HepG2 (cell line): Measurements from ENCODE around the gene DDHD1. TPM values are rescaled to one million over a fixed set of nuclear protein-coding genes. Genes with fewer than 3 reads are reported as not detected.
"Not testable (repeated sequence)": the region's sequence is repeated elsewhere in the genome, so short reads cannot be mapped to it uniquely, and the experiment has no call there.

Experiments used
- ATAC-seq: fragments of 200-7000 bp; cut with Tn5 transposase; 3 replicates; pipeline ENCODE4 v1.9.1; 2020; ENCODE audit warnings: mild to moderate bottlenecking, moderate library complexity
- BruUV-seq: library from RNA; stranded (reverse); fragments of 400-500 nt; replicated peaks from 2 replicates; lab custom pipeline; 2021; lab: Mats Ljungman, UMichigan
- CTCF ChIA-PET: fragments of 300-600 bp; formaldehyde crosslinking; extraction: SDS; loops from one replicate; lab custom pipeline; 2021; ENCODE audit warnings: low total read pairs, inconsistent platforms, low intra/inter-chr PET ratio; lab: Yijun Ruan, JAX
- POLR2A ChIA-PET: fragments of 350-600 bp; sonication (Branson Sonifier 250); formaldehyde crosslinking; loops from one replicate; lab custom pipeline; 2020; ENCODE audit warnings: antibody characterized with exemption, inconsistent platforms; lab: Yijun Ruan, JAX
- DNase-seq: peaks from one replicate; pipeline ENCODE4 v3.0.0-alpha.2; 2015; ENCODE audit warnings: low spot score
- FAIRE-seq: peaks from 3 replicates; lab custom pipeline; 2011; peaks lifted over from hg19 to GRCh38; lab: Jason Lieb, UNC
- H2AFZ ChIP-seq: one replicate; pipeline ENCODE4 v1.6.1; 2011; ENCODE audit warnings: low read length, inconsistent platforms
- H3K27ac ChIP-seq: fragments of 300-600 bp; 3 replicates; pipeline ENCODE4 v1.8.0; 2011; ENCODE audit warnings: mixed run types, mild to moderate bottlenecking, mixed read lengths, low read length, inconsistent platforms; ENCODE audit not compliant: insufficient read depth; ENCODE audit errors: extremely low read length
- H3K27me3 ChIP-seq, 2 experiments: fragments of 200-600 bp in 1 of 2; 2 replicates in 1 of 2; 3 replicates in 1 of 2; pipeline versions ENCODE4 v1.6.0 to v1.8.0; 2011; ENCODE audit warnings: low read length in 2 of 2, mild to moderate bottlenecking in 2 of 2, moderate library complexity in 2 of 2, inconsistent platforms in 1 of 2; ENCODE audit not compliant: insufficient read depth in 2 of 2, control insufficient read depth in 1 of 2
- H3K36me3 ChIP-seq, 2 experiments: fragments of 200-600 bp in 1 of 2; replicated peaks in 1 of 2; 2 replicates in 1 of 2; 3 replicates in 1 of 2; pipeline versions ENCODE4 v1.5.1 to v1.8.0; 2011; ENCODE audit warnings: low read length in 2 of 2, inconsistent platforms in 1 of 2; ENCODE audit not compliant: insufficient read depth in 2 of 2, control insufficient read depth in 1 of 2
- H3K4me1 ChIP-seq: 2 replicates; pipeline ENCODE4 v1.5.1; 2012; ENCODE audit warnings: low read length, inconsistent platforms; ENCODE audit not compliant: insufficient read depth
- H3K4me2 ChIP-seq: 2 replicates; pipeline ENCODE4 v1.6.0; 2011; ENCODE audit warnings: low read depth, low read length, inconsistent platforms
- H3K4me3 ChIP-seq, 3 experiments: fragments of 200-600 bp in 1 of 3; sonication (generic), shearing (Covaris generic) in 1 of 3; replicated peaks in 1 of 3; 2 replicates each; pipeline ENCODE4 v1.5.1; 2011 to 2016; ENCODE audit warnings: low read length in 3 of 3, inconsistent platforms in 2 of 3, low read depth in 2 of 3, mild to moderate bottlenecking in 2 of 3, control low read depth in 1 of 3, mixed read lengths in 1 of 3; ENCODE audit not compliant: insufficient read depth in 1 of 3
- H3K79me2 ChIP-seq: one replicate; pipeline ENCODE4 v1.6.1; 2011; ENCODE audit warnings: low read length, inconsistent platforms; ENCODE audit not compliant: insufficient read depth
- H3K9ac ChIP-seq: 2 replicates; pipeline ENCODE4 v1.6.0; 2011; ENCODE audit warnings: mild to moderate bottlenecking, low read depth, low read length, inconsistent platforms; ENCODE audit not compliant: insufficient read depth
- H3K9me3 ChIP-seq: 2 replicates; pipeline ENCODE4 v1.5.1; 2012; ENCODE audit warnings: mild to moderate bottlenecking, low read length
- H4K20me1 ChIP-seq: 2 replicates; pipeline ENCODE4 v1.6.0; 2011; ENCODE audit warnings: inconsistent platforms, mild to moderate bottlenecking, low read length, moderate library complexity; ENCODE audit not compliant: insufficient read depth
- ATF7-NPFF ChIP-seq: sonication (generic); formaldehyde crosslinking; IDR thresholded peaks from 2 replicates; pipeline ENCODE4 v1.8.1; 2023; ENCODE audit warnings: mild to moderate bottlenecking, low read depth, missing genetic modification reagents, moderate library complexity
- CEBPB ChIP-seq: IDR thresholded peaks from 2 replicates; pipeline ENCODE4 v1.6.1; 2011; ENCODE audit warnings: low read depth, low read length, improper control_type of control experiment, borderline replicate concordance
- FOXP1 ChIP-seq, 2 experiments: fragments of 450-650 bp in 1 of 2; IDR thresholded peaks; 2 replicates each; pipeline ENCODE4 v1.6.1; 2017 to 2018; ENCODE audit warnings: antibody characterized with exemption in 1 of 2
- GABPA ChIP-seq, 2 experiments: IDR thresholded peaks; 2 replicates each; pipeline ENCODE4 v1.6.1; 2011 to 2016; ENCODE audit warnings: low read depth in 2 of 2, low read length in 1 of 2, missing biosample characterization in 1 of 2, missing genetic modification characterization in 1 of 2
- LCORL ChIP-seq, 2 experiments: fragments of 450-650 bp in 1 of 2; sonication (generic) in 1 of 2; formaldehyde crosslinking in 1 of 2; IDR thresholded peaks; 2 replicates each; pipeline versions ENCODE4 v1.5.0 to v1.6.1; 2017 to 2020; ENCODE audit warnings: antibody characterized with exemption in 1 of 2, missing genetic modification reagents in 1 of 2
- MBNL3 ChIP-seq: fragments of 250-450 bp; sonication (Bioruptor Pico); conservative IDR thresholded peaks from 2 replicates; pipeline ENCODE4 v1.8.0; 2022; ENCODE audit warnings: mild to moderate bottlenecking, inconsistent platforms
- MNT ChIP-seq: fragments of 450-650 bp; IDR thresholded peaks from 2 replicates; pipeline ENCODE4 v1.6.1; 2016
- SNAI1 ChIP-seq: sonication (generic); formaldehyde crosslinking; IDR thresholded peaks from 2 replicates; pipeline ENCODE4 v1.5.0; 2020; ENCODE audit warnings: mild to moderate bottlenecking, missing genetic modification reagents, borderline replicate concordance
- THYN1 ChIP-seq: sonication (generic); formaldehyde crosslinking; IDR thresholded peaks from 2 replicates; pipeline ENCODE4 v1.8.1; 2023; ENCODE audit warnings: low read depth, mild to moderate bottlenecking, moderate library complexity, missing genetic modification reagents, borderline replicate concordance
- ZBTB25 ChIP-seq: IDR thresholded peaks from 2 replicates; pipeline ENCODE4 v1.6.1; 2018; ENCODE audit warnings: missing genetic modification reagents
- WGBS: methylation state at CpG from one replicate; pipeline ENCODE4 v1.1.6; 2017; ENCODE audit warnings: low lambda C conversion rate; 5-methylcytosine and 5-hydroxymethylcytosine counted together
- in situ Hi-C: cut with HindIII; loops from 2 replicates; pipeline ENCODE4 v1.10.0; 2017; ENCODE audit warnings: low pct_unique_long_range_greater_than_20kb; ENCODE audit not compliant: extremely low pct_ligation_motif_present
- intact Hi-C: fragments of 100-400 bp; cut with micrococcal nuclease; formaldehyde crosslinking; loops from one replicate; pipeline ENCODE4 v1.10.0; 2022; ENCODE audit not compliant: unreplicated experiment
- polyA plus RNA-seq, 8 experiments: library from polyadenylated mRNA; depleted of rRNA in 3 of 8; stranded (reverse) in 7 of 8; unstranded in 1 of 8; fragments of >200 nt; fragmentation: Illumina TruSeq in 4 of 8; extraction: Trizol in 4 of 8; gene quantifications; 2 replicates each; pipeline versions ENCODE4 v1.2.1 to v1.2.3, GENCODE V29; 2011 to 2016; ENCODE audit warnings: low read depth in 4 of 8, missing spikeins in 1 of 8, mixed read lengths in 1 of 8; ENCODE audit not compliant: insufficient read depth in 1 of 8
- total RNA-seq, 5 experiments: library from RNA; depleted of rRNA; stranded (reverse); fragments of >200 nt; fragmentation: Illumina TruSeq; extraction: Trizol; gene quantifications; 2 replicates each; pipeline ENCODE4 v1.2.3, GENCODE V29; 2016; ENCODE audit warnings: low read depth in 1 of 5

DDHD1 gene
- total and polyA plus RNA-seq, 2 of the 13 experiments (the other 11 are each of a cell fraction or from before 2014, with no cell fraction given): 4.6 to 8.3 TPM

GRCh38 chr14:53181463-53182081 lies 28.4 kb upstream of the DDHD1 start:
- BruUV-seq, H3K4me2 ChIP-seq, POLR2A ChIA-PET, H3K79me2 ChIP-seq, H2AFZ ChIP-seq, intact Hi-C loops, H3K9me3 ChIP-seq, H3K27ac ChIP-seq, H3K9ac ChIP-seq, H4K20me1 ChIP-seq, in situ Hi-C loops, CTCF ChIA-PET, ATAC-seq, H3K36me3 ChIP-seq, DNase-seq, FAIRE-seq, H3K27me3 ChIP-seq, H3K4me3 ChIP-seq, H3K4me1 ChIP-seq: not testable (repeated sequence)
- WGBS: 69% methylated on average over 11 of the region's 11 CpGs

- no peaks in the 10 kb centered on the region; a peak in 1 of 5 replicates for H3K27me3 ChIP-seq
- H3K36me3 ChIP-seq: no peaks in the 10 kb centered on the region
- H3K9ac ChIP-seq: no peak overlapping the region
- DNase-seq (peak; percentile 15), ATAC-seq (peak; percentile 68), FAIRE-seq (no peak)
- H2AFZ ChIP-seq: no peak overlapping the region
- 45% methylated on average over 13 of the region's 13 CpGs for WGBS
- no peak overlapping the region for H3K27ac ChIP-seq
- in situ Hi-C loops (no loop called here), intact Hi-C loops (no loop called here)
- no peak overlapping the region for H3K4me3 ChIP-seq
- no peaks in the 10 kb centered on the region for H3K9me3 ChIP-seq
- no peaks in the 10 kb centered on the region for H3K4me1 ChIP-seq
- H3K4me2 ChIP-seq: no peak overlapping the region
- no peaks in the 10 kb centered on the region for H3K79me2 ChIP-seq
- CTCF ChIA-PET: no interaction called here
- H4K20me1 ChIP-seq: no peaks in the 10 kb centered on the region
- BruUV-seq: no TSS peak
- POLR2A ChIA-PET: no interaction called here
- TF ChIP-seq MNT (no peak), LCORL (IDR thresholded peaks at IDR 0.05) (no peak), LCORL (CRISPR knock-in tag; IDR thresholded peaks at IDR 0.05) (no peak), MBNL3 (CRISPR knock-in tag) (no peak), THYN1 (CRISPR knock-in tag) (no peak), ZBTB25 (CRISPR knock-in tag) (no peak), ATF7-NPFF (CRISPR knock-in tag) (no peak), SNAI1 (CRISPR knock-in tag) (no peak), CEBPB (no peak), GABPA (IDR thresholded peaks at IDR 0.05; ENCODE audit: low read depth, low read length) (no peak), GABPA (CRISPR knock-in tag; IDR thresholded peaks at IDR 0.05; ENCODE audit: low read depth) (no peak), FOXP1 (IDR thresholded peaks at IDR 0.05) (no peak), FOXP1 (CRISPR knock-in tag; IDR thresholded peaks at IDR 0.05) (no peak)
Observed at GRCh38 chr14:53180272-53181221, 27.4 kb upstream of the DDHD1 start.
